B cell (primary cell): Measurements from ENCODE around the gene SIT1. TPM values are rescaled to one million over a fixed set of nuclear protein-coding genes. Genes with fewer than 3 reads are reported as not detected.

Experiments
- ATAC-seq: fragments of 200-7000 bp; cut with Tn5 transposase; one replicate; pipeline ENCODE4 v1.10.0; 2021; ENCODE audit warnings: low read depth, mild to moderate bottlenecking, moderate number of reproducible peaks, moderate library complexity
- CTCF ChIA-PET: fragments of 350-600 bp; sonication (Branson Sonifier 250); formaldehyde crosslinking; loops from one replicate; lab custom pipeline; 2021; ENCODE audit warnings: antibody characterized with exemption, inconsistent platforms; lab: Charles Lee
- POLR2A ChIA-PET: fragments of 350-600 bp; sonication (Branson Sonifier 250); formaldehyde crosslinking; loops from one replicate; lab custom pipeline; 2021; ENCODE audit warnings: antibody characterized with exemption; lab: Charles Lee
- DNase-seq: peaks from one replicate; pipeline ENCODE4 v3.0.0; 2013
- H2AFZ ChIP-seq: 2 replicates; pipeline ENCODE4 v1.6.1; 2012; ENCODE audit warnings: mild to moderate bottlenecking, low read depth, low read length; ENCODE audit not compliant: insufficient read depth, poor library complexity, severe bottlenecking
- H3K27ac ChIP-seq, 2 donors: 1 replicate in 1 of 2; 2 replicates in 1 of 2; pipeline ENCODE4 v1.5.1; 2012 to 2013; ENCODE audit warnings: low read length in 2 of 2, mild to moderate bottlenecking in 2 of 2, moderate library complexity in 1 of 2
- H3K27me3 ChIP-seq, 4 experiments: fragments of 200-600 bp in 1 of 4; sonication (generic) in 1 of 4; replicated peaks in 1 of 4; 1 replicate in 2 of 4; 2 replicates in 2 of 4; pipeline versions ENCODE4 v1.6.1 to v1.7.0; 2013 to 2016; ENCODE audit warnings: low read length in 3 of 4, mild to moderate bottlenecking in 2 of 4, mixed read lengths in 1 of 4, moderate library complexity in 1 of 4; ENCODE audit not compliant: insufficient read depth in 4 of 4, control insufficient read depth in 3 of 4; ENCODE audit errors: control extremely low read depth in 1 of 4
- H3K36me3 ChIP-seq, 2 experiments: replicated peaks in 1 of 2; 1 replicate in 1 of 2; 2 replicates in 1 of 2; pipeline versions ENCODE4 v1.6.1 to v1.7.1; 2013; ENCODE audit warnings: low read length in 1 of 2; ENCODE audit not compliant: insufficient read depth in 2 of 2, control insufficient read depth in 1 of 2; ENCODE audit errors: control extremely low read depth in 1 of 2, extremely low read depth in 1 of 2
- H3K4me1 ChIP-seq, 2 donors: fragments of 200-600 bp in 1 of 2; sonication (generic) in 1 of 2; 1 replicate in 1 of 2; 2 replicates in 1 of 2; pipeline versions ENCODE4 v1.5.1 to v1.6.1; 2013 to 2017; ENCODE audit warnings: low read length in 2 of 2; ENCODE audit not compliant: control insufficient read depth in 2 of 2, insufficient read depth in 2 of 2
- H3K4me2 ChIP-seq: replicated peaks from 2 replicates; pipeline ENCODE3; 2012; ENCODE audit warnings: mild to moderate bottlenecking, low read depth, low read length; ENCODE audit not compliant: poor library complexity, severe bottlenecking
- H3K4me3 ChIP-seq, 5 experiments: fragments of 200-600 bp in 1 of 5; sonication (generic) in 1 of 5; 1 replicate in 3 of 5; 2 replicates in 2 of 5; pipeline versions ENCODE4 v1.5.1 to v1.7.0; 2011 to 2016; ENCODE audit warnings: low read length in 4 of 5, mild to moderate bottlenecking in 4 of 5, low read depth in 2 of 5, control low read depth in 1 of 5, moderate library complexity in 1 of 5; ENCODE audit not compliant: insufficient read depth in 1 of 5; ENCODE audit errors: control extremely low read depth in 1 of 5, extremely low read depth in 1 of 5
- H3K79me2 ChIP-seq: fragments of 200-600 bp; sonication (generic); one replicate; pipeline ENCODE4 v1.6.0; 2016; ENCODE audit warnings: low read length; ENCODE audit not compliant: control insufficient read depth, insufficient read depth
- H3K9ac ChIP-seq: fragments of 200-600 bp; sonication (generic); 2 replicates; pipeline ENCODE4 v1.6.1; 2017; ENCODE audit warnings: mild to moderate bottlenecking, low read length, moderate library complexity
- H3K9me3 ChIP-seq, 3 donors: one replicate each; pipeline versions ENCODE4 v1.6.1 to v1.7.1; 2013; ENCODE audit warnings: low read length in 2 of 3; ENCODE audit not compliant: control insufficient read depth in 2 of 3, insufficient read depth in 1 of 3; ENCODE audit errors: control extremely low read depth in 1 of 3
- H4K20me1 ChIP-seq: 2 replicates; pipeline ENCODE4 v1.6.0; 2012; ENCODE audit warnings: mild to moderate bottlenecking, low read length; ENCODE audit not compliant: insufficient read depth, control insufficient read depth, poor library complexity, severe bottlenecking
- H3K27ac Mint-ChIP-seq: one replicate; pipeline ENCODE4 v1.8.0; 2021; ENCODE audit warnings: mixed read lengths
- H3K27me3 Mint-ChIP-seq: one replicate; pipeline ENCODE4 v1.8.0; 2021; ENCODE audit warnings: mixed read lengths
- H3K4me1 Mint-ChIP-seq: one replicate; pipeline ENCODE4 v1.8.0; 2021; ENCODE audit warnings: mixed read lengths
- H3K4me3 Mint-ChIP-seq: one replicate; pipeline ENCODE4 v1.8.0; 2021; ENCODE audit warnings: mixed read lengths
- H3K9me3 Mint-ChIP-seq: one replicate; pipeline ENCODE4 v1.8.0; 2022; ENCODE audit warnings: mixed read lengths; ENCODE audit not compliant: insufficient read depth
- CTCF ChIP-seq: fragments of 200-600 bp; IDR thresholded peaks from one replicate; pipeline ENCODE4 v1.8.0; 2022; ENCODE audit warnings: antibody characterized with exemption, mild to moderate bottlenecking
- EZH2 ChIP-seq: IDR thresholded peaks from 2 replicates; pipeline ENCODE4 v1.6.1; 2012; ENCODE audit warnings: borderline replicate concordance, low read depth, mild to moderate bottlenecking, moderate library complexity, low read length; ENCODE audit not compliant: insufficient read depth, poor library complexity, severe bottlenecking
- WGBS: methylation state at CpG from one replicate; pipeline ENCODE4 v1.1.5; 2013; ENCODE audit warnings: missing lambda C conversion rate; ENCODE audit not compliant: insufficient coverage; 5-methylcytosine and 5-hydroxymethylcytosine counted together
- intact Hi-C: fragments of 100-400 bp; cut with micrococcal nuclease; formaldehyde crosslinking; loops from one replicate; pipeline ENCODE4 v1.10.0; 2022
- polyA plus RNA-seq: library from polyadenylated mRNA; depleted of rRNA; stranded (reverse); fragments of >200 nt; gene quantifications from 2 replicates; pipeline ENCODE4 v1.2.3, GENCODE V29; 2012
- total RNA-seq, 2 donors: library from RNA; stranded (reverse); fragments of 120-200 nt in 1 of 2; gene quantifications; 1 replicate in 1 of 2; 2 replicates in 1 of 2; pipeline versions ENCODE4 v1.2.3 to v1.2.4, GENCODE V29; 2013 to 2022

Gene SIT1
- total and polyA plus RNA-seq, 2 donors (not counting 1 experiment from before 2014, with no cell fraction given) = 37.1 to 38.5 TPM

- TF ChIP-seq EZH2 (no peak), CTCF (no peak)
- Histone ChIP-seq H3K4me2 (peak overlapping the region; percentile 76), H3K4me1 (peaks cover 66 to 82% of the 10 kb centered on the region in 2 donors), H3K9ac (peak overlapping the region; percentile 93), H3K36me3 (peaks cover 3 to 24% of the 10 kb centered on the region in 2 experiments), H2AFZ (no peak overlapping the region), H3K79me2 (peaks cover 39% of the 10 kb centered on the region), H3K4me3 (peak overlapping the region; percentile 80 to 91 (median 90)), H3K27me3 (no peaks in the 10 kb centered on the region), H3K27ac (peak overlapping the region; percentile 95 to 97), H3K9me3 (no peaks in the 10 kb centered on the region), H4K20me1 (peaks cover 27% of the 10 kb centered on the region)
- Mint-ChIP-seq H3K9me3 (no peaks in the 10 kb centered on the region), H3K4me3 (peak overlapping the region; percentile 86), H3K27ac (peak overlapping the region; percentile 86), H3K4me1 (peaks cover 84% of the 10 kb centered on the region), H3K27me3 (no peaks in the 10 kb centered on the region)
- 0% methylated on average over 4 of the region's 17 CpGs for WGBS
- ChIA-PET POLR2A (interaction anchor here (0.8 to 7.1 kb wide), 12 partner anchors 10 to 547 kb away, joined by 3 to 114 read pairs (median 12); partner anchors contain the start of genes ARHGEF39, CCDC107, CREB3 and RMRP), CTCF (interaction anchor here (0.8 to 14.3 kb wide), 12 partner anchors 7 to 229 kb away, joined by 3 to 357 read pairs (median 14); partner anchors contain the start of genes ARHGEF39, CCDC107, CREB3 and RMRP)
- intact Hi-C loops = loop anchor here (1.0 kb wide), 6 partner anchors 15 to 100 kb away; partner anchors contain the start of genes CCDC107 and RMRP
- peak; percentile 47 for ATAC-seq
- peak; percentile 90 for DNase-seq
These were observed 31.6 kb downstream of the SIT1 start for GRCh38 chr9:35618854-35619799.
